ENCODE data around the gene IRS1. TPM values are rescaled to one million over a fixed set of nuclear protein-coding genes. Genes with fewer than 3 reads are reported as not detected.

Gene IRS1
- polyA plus RNA-seq, 2 of the 4 experiments (the other 2 are of a cell fraction): 10.4 to 13.9 TPM

GRCh38 chr2:226800941-226801784 is 1.5 kb upstream of the IRS1 start (continued):
- no peak for TF ChIP-seq ATOH8 (CRISPR knock-in tag; IDR thresholded peaks at IDR 0.05; ENCODE audit: low read depth)
- TF ChIP-seq MYC (IDR thresholded peaks at IDR 0.05; ENCODE audit: borderline replicate concordance, low read length): no peak
- peak; percentile 54; the same call in 1 of the 2 replicates for TF ChIP-seq USF2 (IDR thresholded peaks at IDR 0.05)
- TF ChIP-seq NFE2L2 (conservative IDR thresholded peaks at IDR 0.05; ENCODE audit: low read length): no peak
- no peak for TF ChIP-seq CBX8 (IDR thresholded peaks at IDR 0.05)
- no peak for TF ChIP-seq JUNB (IDR thresholded peaks at IDR 0.05)
- 0 out of 3 replicates have a peak, but pooled peaks have one; percentile 58 for TF ChIP-seq BCL3 (IDR thresholded peaks at IDR 0.05)
- 0 out of 2 replicates have a peak, but pooled peaks have one; percentile 21 for TF ChIP-seq BHLHE40 (IDR thresholded peaks at IDR 0.05; ENCODE audit: low read depth, low read length)
- no peak for TF ChIP-seq CHD2 (IDR thresholded peaks at IDR 0.05; ENCODE audit: low read length, partially characterized antibody)
- no peak for TF ChIP-seq ZFP36 (IDR thresholded peaks at IDR 0.05; ENCODE audit: borderline replicate concordance, partially characterized antibody)
- no peak for TF ChIP-seq EP300 (IDR thresholded peaks at IDR 0.05)
- no peak for TF ChIP-seq POLR2AphosphoS2 (conservative IDR thresholded peaks at IDR 0.05; ENCODE audit: low read length)
- TF ChIP-seq TFCP2L1 (CRISPR knock-in tag; IDR thresholded peaks at IDR 0.05): no peak
- TF ChIP-seq EHF (CRISPR knock-in tag; IDR thresholded peaks at IDR 0.05): no peak
- TF ChIP-seq POLR2A (IDR thresholded peaks at IDR 0.05; ENCODE audit: low read length): peak; percentile 57
- no peak for TF ChIP-seq HES2 (IDR thresholded peaks at IDR 0.05)
- no peak for TF ChIP-seq FOSL2 (IDR thresholded peaks at IDR 0.05)
- no peak for TF ChIP-seq FOSL2 (CRISPR knock-in tag; IDR thresholded peaks at IDR 0.05)
- TF ChIP-seq FOSB (CRISPR knock-in tag; IDR thresholded peaks at IDR 0.05): no peak
- TF ChIP-seq CEBPB (IDR thresholded peaks at IDR 0.05): no peak
- 0 out of 2 replicates have a peak, but pooled peaks have one; percentile 20 for TF ChIP-seq E2F6 (IDR thresholded peaks at IDR 0.05; ENCODE audit: borderline replicate concordance, low read depth)
- no peak for TF ChIP-seq ZC3H11A (IDR thresholded peaks at IDR 0.05)
- TF ChIP-seq MAFK (IDR thresholded peaks at IDR 0.05; ENCODE audit: partially characterized antibody): peak; percentile 56
- no peak for TF ChIP-seq MAZ (IDR thresholded peaks at IDR 0.05; ENCODE audit: borderline replicate concordance, low read depth, low read length)
